ENCODE results near the gene FGF14. TPM values are rescaled to one million over a fixed set of nuclear protein-coding genes. Genes with fewer than 3 reads are reported as not detected.

FGF14 gene
- total RNA-seq, 1 experiment from 2014 or later = 0.22 TPM

GRCh38 chr13:101738336-101738735 lies 663.5 kb downstream of the FGF14 start:
- Mint-ChIP-seq H3K36me3 (ENCODE audit: insufficient read depth in 1 of 3, low read depth in 3 of 3) (no peaks in the 10 kb centered on the region; a peak in 1 of 7 replicates), H3K9me3 (no peaks in the 10 kb centered on the region), H3K27me3 (ENCODE audit: low read depth) (no peaks in the 10 kb centered on the region), H3K4me3 (no peak overlapping the region), H3K27ac (no peak overlapping the region), H3K4me1 (peaks cover 9 to 13% of the 10 kb centered on the region in 2 experiments)
- Histone ChIP-seq H3K18ac (ENCODE audit: insufficient read length, low read depth, low read length) (no peak overlapping the region), H4K91ac (ENCODE audit: insufficient read length, low read depth, low read length) (no peak overlapping the region), H3K23me2 (ENCODE audit: insufficient read length, low read depth, low read length, poor library complexity, severe bottlenecking) (no peaks in the 10 kb centered on the region), H2BK12ac (ENCODE audit: insufficient read length, low read depth, low read length) (no peak overlapping the region), H3K4me2 (ENCODE audit: insufficient read depth, insufficient read length, low read length) (no peak overlapping the region), H3K4ac (ENCODE audit: low read depth, low read length) (no peak overlapping the region), H3K56ac (ENCODE audit: insufficient read length, low read depth, low read length) (no peak overlapping the region), H3K27me3 (ENCODE audit: insufficient read depth, low read length) (no peaks in the 10 kb centered on the region), H2BK20ac (ENCODE audit: low read depth, low read length, poor library complexity, severe bottlenecking) (no peak overlapping the region), H4K5ac (ENCODE audit: insufficient read length, low read depth, low read length) (no peak overlapping the region), H2AFZ (ENCODE audit: low read length) (no peak overlapping the region), H3K14ac (ENCODE audit: insufficient read depth, low read length) (no peak overlapping the region), H2BK120ac (ENCODE audit: low read depth, low read length, poor library complexity, severe bottlenecking) (no peak overlapping the region), H4K8ac (replicated peaks; ENCODE audit: insufficient read length, low read depth, low read length) (no peak overlapping the region), H4K20me1 (ENCODE audit: control insufficient read depth, insufficient read depth, insufficient read length) (no peaks in the 10 kb centered on the region), H2BK15ac (ENCODE audit: low read depth, low read length) (no peak overlapping the region), H3T11ph (ENCODE audit: low read length) (no peak overlapping the region), H2AK5ac (ENCODE audit: insufficient read length, low read length) (no peak overlapping the region), H3K4me1 (ENCODE audit: insufficient read depth, low read length) (no peaks in the 10 kb centered on the region), H3K79me1 (ENCODE audit: insufficient read depth, low read depth, low read length, poor library complexity, severe bottlenecking) (no peaks in the 10 kb centered on the region), H2BK5ac (ENCODE audit: insufficient read length, low read length) (no peak overlapping the region), H3K9ac (ENCODE audit: extremely low read depth, insufficient read length, low read length) (no peak overlapping the region), H3K23ac (ENCODE audit: insufficient read length, low read depth, low read length) (no peak overlapping the region), H3K27ac (ENCODE audit: insufficient read length, low read depth, low read length) (no peak overlapping the region), H3K9me3 (ENCODE audit: control insufficient read depth, low read depth, low read length) (no peaks in the 10 kb centered on the region), H3K79me2 (ENCODE audit: insufficient read depth, low read length) (no peaks in the 10 kb centered on the region)
- no CpG with 5 or more reads among the region's 2 CpGs for WGBS (ENCODE audit: extremely low coverage, insufficient read length, low lambda C conversion rate)
- DNase-seq = no peak
- no peak for TF ChIP-seq CTCF (conservative IDR thresholded peaks at IDR 0.05)

All from H9 (cell line).